WTC11 (cell line): ENCODE results near the gene ARHGAP40. TPM values are rescaled to one million over a fixed set of nuclear protein-coding genes. Genes with fewer than 3 reads are reported as not detected.

ENCODE experiments used
- ATAC-seq: fragments of 200-7000 bp; cut with Tn5 transposase; 2 replicates; pipeline ENCODE4 v1.10.0; 2021; ENCODE audit warnings: mild to moderate bottlenecking, moderate library complexity
- CTCF ChIA-PET: fragments of 300-600 bp; sonication (Branson Sonifier 250); formaldehyde crosslinking; loops from one replicate; lab custom pipeline; 2021; ENCODE audit warnings: antibody characterized with exemption; lab: Charles Lee
- POLR2A ChIA-PET: fragments of 350-600 bp; sonication (Branson Sonifier 250); formaldehyde crosslinking; loops from one replicate; lab custom pipeline; 2021; ENCODE audit warnings: antibody characterized with exemption; lab: Charles Lee
- DNase-seq: peaks from one replicate; pipeline ENCODE4 v3.0.0; 2021; ENCODE audit warnings: low spot score
- H3K27ac Mint-ChIP-seq: 2 replicates; pipeline ENCODE4 v1.8.0; 2021; ENCODE audit warnings: mixed read lengths
- H3K27me3 Mint-ChIP-seq: 2 replicates; pipeline ENCODE4 v1.8.0; 2021; ENCODE audit warnings: low read depth, mild to moderate bottlenecking, moderate library complexity, mixed read lengths
- H3K36me3 Mint-ChIP-seq: 2 replicates; pipeline ENCODE4 v1.8.0; 2021; ENCODE audit warnings: mixed read lengths
- H3K4me1 Mint-ChIP-seq: 2 replicates; pipeline ENCODE4 v1.8.0; 2022; ENCODE audit warnings: mixed read lengths
- H3K4me3 Mint-ChIP-seq: 2 replicates; pipeline ENCODE4 v1.8.0; 2021; ENCODE audit warnings: mild to moderate bottlenecking, moderate library complexity, mixed read lengths
- H3K9me3 Mint-ChIP-seq: 2 replicates; pipeline ENCODE4 v1.8.0; 2021; ENCODE audit warnings: mixed read lengths
- AFF4 ChIP-seq: sonication (generic); formaldehyde crosslinking; IDR thresholded peaks from 2 replicates; pipeline ENCODE4 v1.8.1; 2023; ENCODE audit warnings: mild to moderate bottlenecking, missing genetic modification reagents, borderline replicate concordance
- CDX4 ChIP-seq: fragments of 250-450 bp; sonication (Bioruptor Pico); IDR thresholded peaks from 2 replicates; pipeline ENCODE4 v1.9.0; 2021; ENCODE audit warnings: moderate library complexity, mild to moderate bottlenecking, inconsistent platforms, borderline replicate concordance
- E2F4 ChIP-seq: sonication (generic); formaldehyde crosslinking; IDR thresholded peaks from 2 replicates; pipeline ENCODE4 v1.8.1; 2022; ENCODE audit warnings: low read depth, mild to moderate bottlenecking, moderate library complexity, missing genetic modification reagents, borderline replicate concordance
- ESRRA ChIP-seq: sonication (generic); formaldehyde crosslinking; IDR thresholded peaks from 2 replicates; pipeline ENCODE4 v1.8.1; 2022; ENCODE audit warnings: mild to moderate bottlenecking, missing genetic modification reagents, borderline replicate concordance
- GTF2I ChIP-seq: fragments of 250-450 bp; sonication (Bioruptor Pico); conservative IDR thresholded peaks from 2 replicates; pipeline ENCODE4 v1.4.0; 2021; ENCODE audit warnings: mild to moderate bottlenecking
- IRF2 ChIP-seq: sonication (generic); formaldehyde crosslinking; IDR thresholded peaks from 2 replicates; pipeline ENCODE4 v1.8.0; 2022; ENCODE audit warnings: low read depth, missing genetic modification reagents, borderline replicate concordance
- JUN ChIP-seq: sonication (generic); formaldehyde crosslinking; IDR thresholded peaks from 2 replicates; pipeline ENCODE4 v1.8.0; 2023; ENCODE audit warnings: mild to moderate bottlenecking, missing genetic modification reagents
- NFE2L1 ChIP-seq: sonication (generic); formaldehyde crosslinking; IDR thresholded peaks from 2 replicates; pipeline ENCODE4 v1.8.1; 2023; ENCODE audit warnings: missing genetic modification reagents
- NR1H2 ChIP-seq: sonication (generic); formaldehyde crosslinking; IDR thresholded peaks from 2 replicates; pipeline ENCODE4 v1.9.0; 2021; ENCODE audit warnings: mild to moderate bottlenecking, moderate library complexity, missing genetic modification reagents
- OVOL2 ChIP-seq: fragments of 250-450 bp; sonication (Bioruptor Pico); IDR thresholded peaks from 2 replicates; pipeline ENCODE4 v1.9.0; 2021; ENCODE audit warnings: mild to moderate bottlenecking, borderline replicate concordance
- PRRX2 ChIP-seq: fragments of 250-450 bp; sonication (Bioruptor Pico); IDR thresholded peaks from 2 replicates; pipeline ENCODE4 v1.8.0; 2021; ENCODE audit warnings: mild to moderate bottlenecking
- RELA ChIP-seq: sonication (generic); formaldehyde crosslinking; IDR thresholded peaks from 2 replicates; pipeline ENCODE4 v1.8.1; 2022; ENCODE audit warnings: missing genetic modification reagents, mild to moderate bottlenecking, borderline replicate concordance
- SMAD4 ChIP-seq: sonication (generic); formaldehyde crosslinking; IDR thresholded peaks from 2 replicates; pipeline ENCODE4 v1.8.0; 2022; ENCODE audit warnings: mild to moderate bottlenecking, missing genetic modification reagents
- SOX15 ChIP-seq: fragments of 250-450 bp; sonication (Bioruptor Pico); IDR thresholded peaks from 2 replicates; pipeline ENCODE4 v1.9.0; 2021; ENCODE audit warnings: mild to moderate bottlenecking
- ZMAT4 ChIP-seq: fragments of 250-450 bp; sonication (Bioruptor Pico); IDR thresholded peaks from 2 replicates; pipeline ENCODE4 v1.9.0; 2021; ENCODE audit warnings: mild to moderate bottlenecking
- ZNF121 ChIP-seq: sonication (generic); formaldehyde crosslinking; IDR thresholded peaks from 2 replicates; pipeline ENCODE4 v1.8.0; 2023; ENCODE audit warnings: missing genetic modification reagents
- ZNF219 ChIP-seq: sonication (generic); formaldehyde crosslinking; IDR thresholded peaks from 2 replicates; pipeline ENCODE4 v1.8.0; 2023; ENCODE audit warnings: missing genetic modification reagents, mild to moderate bottlenecking, borderline replicate concordance
- ZNF281 ChIP-seq: sonication (generic); formaldehyde crosslinking; IDR thresholded peaks from 2 replicates; pipeline ENCODE4 v1.8.0; 2023; ENCODE audit warnings: mild to moderate bottlenecking, missing genetic modification reagents
- ZNF396 ChIP-seq: fragments of 250-450 bp; sonication (Bioruptor Pico); IDR thresholded peaks from 2 replicates; pipeline ENCODE4 v1.8.0; 2021; ENCODE audit warnings: mild to moderate bottlenecking, moderate library complexity, borderline replicate concordance
- ZNF416 ChIP-seq: fragments of 250-450 bp; sonication (Bioruptor Pico); IDR thresholded peaks from 2 replicates; pipeline ENCODE4 v1.9.0; 2021; ENCODE audit warnings: mild to moderate bottlenecking, inconsistent platforms
- total RNA-seq: library from RNA; stranded (reverse); gene quantifications from 3 replicates; pipeline ENCODE4 v1.2.3, GENCODE V29; 2021
- TF ChIP-seq, protein P1 (sequence below): sonication (generic); formaldehyde crosslinking; IDR thresholded peaks from 2 replicates; pipeline ENCODE4 v1.8.0; 2022; ENCODE audit warnings: mild to moderate bottlenecking, missing genetic modification reagents

Gene ARHGAP40
- total RNA-seq, 1 experiment from 2014 or later, result 0.72 TPM

GRCh38 chr20:38590676-38591473 lies 10.7 kb upstream of the ARHGAP40 start:
- CTCF ChIA-PET, result no interaction called here
- Mint-ChIP-seq H3K27me3 (no peaks in the 10 kb centered on the region), H3K27ac (no peak overlapping the region), H3K4me1 (peaks cover 5% of the 10 kb centered on the region), H3K4me3 (no peak overlapping the region)
- TF ChIP-seq PRRX2 (CRISPR knock-in tag) (no peak), SOX15 (no peak), GTF2I (no peak), ZNF121 (CRISPR knock-in tag) (no peak), ZNF416 (no peak), AFF4 (CRISPR knock-in tag) (no peak), ZNF281 (CRISPR knock-in tag) (no peak), RELA (CRISPR knock-in tag) (no peak)
- TF ChIP-seq, all 79 proteins: peak for 0
- POLR2A ChIA-PET, result no interaction called here
- ATAC-seq (no peak), DNase-seq (no peak)
- H3K36me3 Mint-ChIP-seq, result no peaks in the 10 kb centered on the region
- no peaks in the 10 kb centered on the region for H3K9me3 Mint-ChIP-seq

DNA sequence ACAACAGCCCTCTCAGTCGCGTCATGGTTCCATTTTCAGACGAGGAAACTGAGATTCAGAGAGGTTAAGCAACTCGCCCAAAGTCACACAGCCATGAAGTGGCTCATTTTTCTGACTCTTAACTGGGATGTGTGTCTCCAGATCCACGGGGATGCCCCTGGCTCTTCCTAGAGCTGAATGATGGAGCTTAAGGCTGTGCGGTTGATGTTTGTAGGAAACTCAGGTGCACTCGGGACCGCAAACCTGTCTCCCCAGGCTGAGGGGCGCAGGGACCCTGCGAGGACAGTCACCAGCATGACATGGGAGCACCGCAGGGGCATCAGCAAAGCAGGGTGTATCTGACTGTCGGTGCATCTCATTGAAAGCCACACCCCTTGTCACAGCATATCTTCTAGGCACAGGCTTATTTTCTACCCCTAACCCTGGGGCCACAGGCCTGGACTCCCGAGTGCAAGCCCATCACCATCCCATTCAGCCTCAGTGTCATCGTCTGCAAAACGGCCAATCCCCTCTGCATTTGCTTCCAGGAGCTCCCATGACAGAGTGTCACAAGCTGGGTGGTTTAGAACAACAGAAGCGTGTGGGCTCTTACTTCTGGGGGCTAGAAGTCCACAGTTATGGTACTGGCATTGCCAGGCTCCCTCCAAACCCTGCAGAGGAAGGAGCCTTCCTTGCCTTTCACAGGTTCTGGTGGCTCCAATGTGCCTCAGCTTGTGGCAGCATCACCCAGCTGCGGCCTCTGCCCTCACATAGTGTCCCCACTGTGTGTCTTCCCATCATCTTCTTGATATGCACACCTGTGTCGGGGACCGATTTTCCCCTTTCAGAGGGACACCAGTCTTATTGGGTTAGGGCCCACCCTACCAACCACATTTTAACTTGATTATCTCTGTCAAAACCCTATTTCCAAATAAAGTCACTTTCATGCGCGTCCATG lies 9.9 kb upstream of the ARHGAP40 start:
- Mint-ChIP-seq H3K4me1 (peaks cover 5% of the 10 kb centered on the region), H3K27me3 (no peaks in the 10 kb centered on the region), H3K36me3 (no peaks in the 10 kb centered on the region), H3K9me3 (peaks cover 1% of the 10 kb centered on the region), H3K4me3 (no peak overlapping the region), H3K27ac (no peak overlapping the region)
- ChIA-PET CTCF (no interaction called here), POLR2A (no interaction called here)
- DNase-seq (no peak), ATAC-seq (no peak)
- TF ChIP-seq, protein P1, sequence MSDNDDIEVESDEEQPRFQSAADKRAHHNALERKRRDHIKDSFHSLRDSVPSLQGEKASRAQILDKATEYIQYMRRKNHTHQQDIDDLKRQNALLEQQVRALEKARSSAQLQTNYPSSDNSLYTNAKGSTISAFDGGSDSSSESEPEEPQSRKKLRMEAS (CRISPR knock-in tag), result no peak
- TF ChIP-seq CDX4 (CRISPR knock-in tag), result no peak
- TF ChIP-seq ZMAT4 (CRISPR knock-in tag), result no peak
- no peak for TF ChIP-seq E2F4 (CRISPR knock-in tag)
- TF ChIP-seq NFE2L1, result no peak
- no peak for TF ChIP-seq ZNF396 (CRISPR knock-in tag)
- TF ChIP-seq IRF2 (CRISPR knock-in tag), result no peak
- no peak for TF ChIP-seq ESRRA (CRISPR knock-in tag)
- TF ChIP-seq SMAD4 (CRISPR knock-in tag), result no peak
- no peak for TF ChIP-seq OVOL2 (CRISPR knock-in tag)
- TF ChIP-seq NR1H2 (CRISPR knock-in tag), result no peak
- TF ChIP-seq ZNF219, result no peak
- no peak for TF ChIP-seq JUN (CRISPR knock-in tag)
